H1 (cell line): ENCODE results near the gene ANKRD24.

Source experiments
- CREB1 ChIP-seq: IDR thresholded peaks from 2 replicates; pipeline ENCODE4 v1.6.1; 2012; ENCODE audit warnings: inconsistent platforms
- CTCF ChIP-seq, 3 experiments: IDR thresholded peaks; 1 replicate in 2 of 3; 2 replicates in 1 of 3; pipeline versions ENCODE4 v1.5.1 to v1.6.1; 2011; ENCODE audit warnings: low read length in 3 of 3, mild to moderate bottlenecking in 3 of 3, inconsistent platforms in 2 of 3, low read depth in 1 of 3, moderate library complexity in 1 of 3; ENCODE audit not compliant: insufficient read depth in 1 of 3; ENCODE audit errors: control extremely low read depth in 1 of 3
- EZH2 ChIP-seq: fragments of 200-600 bp; sonication (generic); IDR thresholded peaks from 2 replicates; pipeline ENCODE4 v1.7.1; 2012; ENCODE audit warnings: low read depth, mild to moderate bottlenecking, moderate library complexity, low read length, inconsistent platforms; ENCODE audit not compliant: severe bottlenecking
- HDAC2 ChIP-seq, 2 experiments: fragments of 300-600 bp in 1 of 2; sonication (generic) in 1 of 2; IDR thresholded peaks; 2 replicates each; pipeline ENCODE4 v1.6.1; 2011 to 2012; ENCODE audit warnings: low read depth in 2 of 2, low read length in 2 of 2, mild to moderate bottlenecking in 2 of 2, moderate library complexity in 2 of 2, borderline replicate concordance in 1 of 2, inconsistent platforms in 1 of 2
- MAX ChIP-seq: IDR thresholded peaks from 2 replicates; pipeline ENCODE4 v1.6.1; 2012; ENCODE audit warnings: inconsistent platforms
- POLR2A ChIP-seq, 2 experiments: IDR thresholded peaks; 1 replicate in 1 of 2; 2 replicates in 1 of 2; pipeline ENCODE4 v1.6.1; 2011; ENCODE audit warnings: low read depth in 2 of 2, low read length in 2 of 2, mild to moderate bottlenecking in 2 of 2; ENCODE audit errors: control extremely low read depth in 1 of 2
- RFX5 ChIP-seq: IDR thresholded peaks from 2 replicates; pipeline ENCODE4 v1.6.1; 2011; ENCODE audit warnings: low read depth, low read length, improper control_type of control experiment, borderline replicate concordance

- TF ChIP-seq CTCF (IDR thresholded peaks at IDR 0.05; ENCODE audit: control extremely low read depth in 1 of 3, insufficient read depth in 1 of 3, low read depth in 1 of 3, low read length in 3 of 3) (no peak), EZH2 (no peak), CREB1 (no peak), HDAC2 (IDR thresholded peaks at IDR 0.05; ENCODE audit: borderline replicate concordance in 1 of 2, low read depth in 2 of 2, low read length in 2 of 2) (no peak), MAX (no peak), RFX5 (no peak), POLR2A (IDR thresholded peaks at IDR 0.05; ENCODE audit: control extremely low read depth in 1 of 2, low read depth in 2 of 2, low read length in 2 of 2) (no peak)
Measured at GRCh38 chr19:4164262-4164661, 18.2 kb upstream of the ANKRD24 start.
